HG02870 (cell line): Measurements from ENCODE around the gene INO80D.
A peak's percentile ranks its signal among the peaks of the same experiment; 100 is the strongest.
"Not testable (repeated sequence)": the region's sequence is repeated elsewhere in the genome, so short reads cannot be mapped to it uniquely, and the experiment has no call there.

Experiments
- ATAC-seq: cut with Tn5 transposase; IDR thresholded peaks from one replicate; pipeline ENCODE4 v1.9.1; 2021; ENCODE audit warnings: mild to moderate bottlenecking, moderate library complexity; ENCODE audit not compliant: unreplicated experiment

The INO80D gene

DNA sequence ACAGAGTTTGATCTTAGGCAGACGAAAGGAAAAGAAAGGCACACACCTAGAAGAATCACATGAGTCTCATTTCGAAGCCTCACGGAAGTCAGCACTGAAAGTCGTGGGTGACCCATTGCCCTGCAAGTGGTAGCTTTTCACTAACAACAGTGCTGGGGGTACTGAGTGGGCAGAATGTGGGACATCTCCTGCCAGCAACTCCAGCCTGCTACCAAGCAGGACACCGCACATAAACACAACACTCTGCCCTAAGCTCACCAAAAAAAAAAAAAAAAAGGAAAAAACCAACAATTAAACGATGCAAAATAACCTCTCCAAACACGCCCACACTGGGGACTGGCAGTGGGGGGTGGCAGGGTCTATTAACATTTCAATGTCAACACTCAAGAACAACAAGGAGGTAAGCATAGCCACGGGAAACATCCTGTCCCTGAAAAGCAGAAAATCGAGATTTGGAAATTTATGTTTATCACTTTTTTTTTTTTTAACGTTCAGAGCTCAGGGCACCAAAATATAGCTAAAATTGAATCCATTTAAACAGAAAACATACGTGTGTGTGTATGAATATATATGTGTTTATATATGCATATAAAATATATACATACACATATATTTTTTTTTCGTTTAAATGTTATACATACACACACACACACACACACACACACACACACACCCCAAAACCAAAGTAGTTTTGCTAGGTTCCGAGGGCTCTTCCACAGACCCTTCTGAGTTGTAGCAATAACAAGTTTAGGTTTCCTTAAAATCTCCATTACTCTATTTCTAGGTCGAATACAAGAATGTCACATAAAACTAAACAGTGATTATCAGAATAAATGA is 2.2 kb downstream of the INO80D start:
- no peak for ATAC-seq

DNA sequence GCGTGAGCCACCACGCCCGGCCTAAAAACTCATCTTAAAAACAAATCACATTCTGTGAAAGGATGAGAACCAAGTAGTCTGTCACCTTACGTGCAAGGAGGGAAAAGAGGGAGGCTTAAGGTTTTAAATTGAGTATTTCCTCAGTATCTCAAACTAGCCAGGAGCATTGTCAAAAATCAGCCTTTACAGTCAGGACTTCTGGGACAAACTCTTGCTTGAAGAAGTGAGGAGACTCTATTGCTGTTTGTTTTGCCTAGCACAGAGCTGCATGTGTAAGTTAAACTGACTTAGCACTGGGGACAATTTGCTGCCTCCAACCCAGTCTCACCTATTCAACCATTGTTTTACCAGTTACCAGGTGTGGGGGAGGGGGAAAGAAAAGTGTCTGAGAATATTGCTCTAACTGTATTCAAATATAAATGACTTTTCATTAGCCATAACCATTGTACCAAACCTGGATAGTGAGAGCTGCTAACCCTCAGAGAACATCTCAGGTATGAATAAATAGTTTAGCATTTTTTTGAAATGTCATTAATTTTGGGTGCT is 3.6 kb downstream of the INO80D start:
- ATAC-seq = no peak

DNA sequence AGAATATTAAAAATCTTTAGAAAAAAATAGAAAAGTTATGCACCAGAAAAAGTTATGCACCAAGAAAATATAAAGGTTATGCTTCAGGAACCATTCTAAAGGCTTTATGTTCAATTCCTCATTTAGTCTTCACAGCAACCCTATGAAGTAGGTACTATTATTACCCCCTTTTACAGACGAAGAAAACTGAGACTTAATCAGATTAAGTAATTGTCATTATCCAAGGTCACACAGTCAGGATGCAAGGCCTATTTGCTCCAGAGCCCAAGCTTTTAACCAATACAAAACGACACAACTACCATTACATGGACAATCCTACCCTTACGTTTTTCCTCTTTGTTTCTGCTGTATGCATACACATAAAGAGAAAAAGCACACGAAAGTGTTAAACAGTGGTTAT is 5.0 kb downstream of the INO80D start:
- ATAC-seq = no peak

DNA sequence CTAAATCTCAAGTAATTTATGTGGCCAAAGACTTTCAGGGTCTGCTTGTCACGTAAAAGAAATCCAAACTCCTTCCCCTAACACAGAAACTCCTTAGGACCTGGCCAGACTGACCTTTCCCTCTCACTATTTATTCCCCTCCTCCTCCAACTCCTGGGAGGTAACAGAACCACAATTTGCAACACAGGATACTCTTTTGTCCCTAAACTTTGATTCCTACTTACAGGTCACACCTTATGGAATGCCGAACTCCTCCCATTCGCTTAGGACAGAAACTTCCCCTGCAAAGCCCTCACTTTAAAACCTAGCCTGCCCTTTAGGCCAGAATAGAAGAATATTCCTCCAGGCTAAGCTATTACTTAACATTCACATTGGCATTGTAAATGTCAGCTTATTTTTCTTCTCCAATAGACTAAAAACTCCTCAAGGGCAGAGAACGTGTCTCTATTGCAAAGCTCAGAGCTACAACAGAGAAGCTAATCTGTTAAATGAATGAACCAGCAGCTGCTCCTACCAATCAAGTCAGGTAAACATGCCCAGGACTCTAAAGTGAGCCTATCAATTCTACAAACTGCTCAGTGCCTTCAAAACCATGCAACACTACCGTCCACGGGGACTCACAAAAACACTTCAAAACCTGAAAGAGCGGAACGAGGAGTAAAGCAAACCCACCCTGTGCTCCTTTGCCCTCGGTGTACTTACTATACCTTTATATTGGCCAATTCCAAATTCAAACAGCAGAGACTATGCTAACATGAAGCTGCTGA is 6.1 kb downstream of the INO80D start:
- no peak for ATAC-seq

DNA sequence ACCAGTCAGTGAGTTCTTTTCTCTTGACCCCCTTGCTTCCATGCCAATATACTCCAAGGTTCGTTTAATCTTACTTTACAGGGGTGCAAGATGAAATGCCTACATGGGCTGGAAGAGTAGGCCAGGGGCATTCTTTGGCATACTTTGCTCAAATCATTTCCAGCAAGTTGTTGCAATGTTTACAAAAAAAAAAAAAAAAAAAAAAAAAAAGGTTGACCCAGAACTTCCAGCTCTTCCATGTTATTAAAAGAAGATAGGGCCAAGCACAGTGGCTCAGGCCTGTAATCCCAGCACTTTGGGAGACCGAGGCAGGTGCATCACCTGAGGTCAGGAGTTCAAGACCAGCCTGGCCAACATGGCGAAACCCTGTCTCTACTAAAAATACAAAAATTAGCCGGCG is 8.1 kb downstream of the INO80D start:
- not testable (repeated sequence) for ATAC-seq

DNA sequence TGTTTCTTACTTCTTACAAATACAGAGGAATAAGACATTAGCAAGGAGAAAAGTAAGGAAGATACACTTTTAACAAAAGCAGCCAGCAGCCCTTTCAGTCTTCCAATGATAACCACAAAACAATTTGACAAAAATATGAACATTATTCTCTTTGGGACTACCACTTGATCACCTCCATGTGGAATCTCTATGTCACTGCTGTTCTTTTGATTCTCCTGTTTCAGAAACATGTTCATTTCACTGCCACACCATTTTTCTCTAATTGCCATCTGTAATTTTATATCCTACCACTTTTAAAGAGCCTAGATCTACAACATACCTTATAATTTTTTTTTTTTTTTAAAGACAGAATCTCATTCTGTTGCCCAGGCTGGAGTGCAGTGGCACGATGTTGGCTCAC is 10.9 kb downstream of the INO80D start:
- no peak for ATAC-seq

DNA sequence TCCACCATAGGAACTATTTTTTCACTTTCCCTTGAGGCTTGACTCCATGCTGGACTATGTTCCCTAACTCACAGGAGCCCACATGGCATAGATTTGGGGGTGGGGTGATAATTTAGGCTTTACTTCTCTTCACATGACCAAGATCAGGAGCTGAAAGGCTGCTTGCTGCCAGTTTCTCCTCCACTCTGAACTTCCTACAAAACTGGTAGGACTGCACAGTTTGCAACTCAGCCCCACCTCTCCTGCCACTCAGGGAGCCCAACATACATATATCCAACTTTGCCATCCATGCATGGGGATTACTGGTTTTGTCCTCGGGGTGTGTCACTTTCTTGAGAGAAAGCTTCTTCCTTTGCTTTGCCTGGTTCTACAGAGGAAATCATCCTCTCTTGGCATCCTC is 14.2 kb downstream of the INO80D start:
- ATAC-seq = no peak

DNA sequence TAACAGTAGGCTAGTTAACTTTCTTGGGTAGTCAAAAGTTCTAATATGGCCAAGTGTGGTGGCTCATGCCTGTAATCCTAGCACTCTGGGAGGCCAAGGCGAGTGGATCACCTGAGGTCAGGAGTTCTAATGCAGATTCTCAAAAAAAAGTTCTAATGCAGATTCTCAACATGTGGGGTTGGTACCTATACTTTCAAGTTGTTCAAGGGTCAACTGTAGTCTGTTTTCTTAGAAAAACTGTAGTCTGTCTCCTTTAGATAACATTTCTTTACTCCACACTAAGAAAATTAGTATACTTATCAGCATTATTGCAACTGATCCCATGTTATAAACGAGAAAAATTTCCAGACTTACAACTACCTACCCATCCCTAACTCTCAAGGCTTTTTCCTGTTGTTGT is 16.6 kb downstream of the INO80D start:
- ATAC-seq = no peak

DNA sequence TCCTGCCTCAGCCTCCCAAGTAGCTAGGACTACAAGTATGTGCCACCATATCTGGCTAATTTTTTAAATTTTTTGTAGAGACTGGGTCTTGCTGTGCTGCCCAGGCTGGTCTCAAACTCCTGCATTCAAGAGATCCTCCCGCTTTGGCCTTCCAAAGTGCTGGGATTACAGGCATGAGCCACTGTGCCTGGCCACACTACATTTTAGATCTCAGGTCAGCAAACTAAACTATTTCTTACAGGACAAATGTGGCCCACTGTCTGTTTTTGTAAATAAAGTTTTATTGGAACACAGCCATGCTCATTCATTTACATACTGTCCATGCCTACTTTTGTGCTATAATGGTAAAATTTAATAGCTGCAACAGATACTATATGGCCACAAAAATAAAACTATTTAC is 17.8 kb downstream of the INO80D start:
- ATAC-seq = no peak

DNA sequence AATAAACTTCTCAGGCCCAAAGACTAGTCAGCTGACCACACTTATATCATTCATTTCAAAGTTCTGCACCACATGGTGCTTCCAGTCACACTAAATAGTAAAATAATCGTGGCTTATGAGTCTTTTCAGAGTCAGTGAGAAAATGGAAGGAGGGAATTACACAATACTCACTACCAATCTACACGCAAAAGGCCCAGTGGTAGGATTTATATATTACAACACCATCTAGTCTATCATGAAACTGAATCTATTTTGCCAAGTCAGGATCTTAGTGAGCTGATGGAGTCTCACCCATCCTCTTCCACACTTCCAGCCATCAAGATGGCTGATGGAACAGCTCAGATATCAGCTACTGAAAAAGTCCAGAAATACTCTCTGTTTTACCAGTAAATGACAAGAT is 21.9 kb downstream of the INO80D start:
- ATAC-seq = no peak

DNA sequence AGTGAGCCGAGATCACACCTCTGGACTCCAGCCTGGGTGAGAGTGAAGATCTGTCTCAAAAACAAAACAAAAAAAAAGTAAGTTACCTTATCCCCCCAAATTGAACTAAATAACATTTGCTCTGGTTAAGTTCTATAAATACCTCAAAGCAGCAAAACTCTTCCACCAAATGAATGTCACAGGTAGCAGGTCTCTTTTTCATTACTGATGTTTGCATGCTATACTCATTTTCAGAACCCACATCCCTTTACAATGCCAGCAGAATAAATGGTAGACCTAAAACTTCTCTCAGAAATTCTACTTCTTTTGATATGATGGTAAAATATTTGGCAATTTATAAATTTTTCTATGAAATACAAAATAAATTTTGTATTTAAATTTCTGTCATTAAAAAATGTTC is 22.3 kb downstream of the INO80D start:
- peak; percentile 60 for ATAC-seq

DNA sequence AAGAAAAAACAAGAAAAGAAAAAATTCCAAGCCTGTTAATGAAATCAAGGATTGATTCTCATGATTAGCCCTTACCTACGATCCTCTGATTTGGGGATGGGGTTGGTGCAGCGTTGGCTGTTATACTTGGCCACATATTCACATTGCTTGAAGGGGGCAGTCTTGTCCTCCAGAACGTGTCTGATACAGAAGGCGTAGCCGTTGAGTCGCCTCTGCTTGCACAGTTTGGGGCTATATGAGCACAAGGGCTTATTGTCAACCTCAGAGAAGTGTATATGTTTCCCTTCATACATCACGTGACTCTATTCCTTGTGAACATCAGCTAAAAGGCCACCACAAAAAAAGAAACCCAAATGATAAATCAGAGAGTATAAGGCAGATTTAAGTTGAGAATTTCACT is 23.2 kb downstream of the INO80D start:
- ATAC-seq = no peak

DNA sequence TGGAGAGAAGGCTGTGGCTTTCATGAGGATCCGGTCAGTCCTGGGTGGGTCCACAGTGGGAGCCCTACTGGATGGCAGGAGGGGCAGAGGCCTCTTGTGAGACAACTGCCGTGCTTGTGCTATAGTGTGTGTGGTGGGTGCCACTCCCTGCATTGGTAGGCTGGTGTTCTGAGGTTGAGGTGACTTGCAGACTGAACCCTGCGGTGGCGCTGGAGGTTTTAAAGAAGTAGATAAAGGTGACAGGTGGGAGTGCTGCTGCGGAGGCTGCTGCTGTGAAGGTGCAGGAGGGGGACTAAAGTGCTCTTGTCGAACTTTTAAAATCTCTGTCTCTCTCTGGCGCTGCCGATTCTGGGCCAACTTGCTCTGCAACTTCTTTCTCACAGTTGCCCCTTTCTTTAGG is 29.7 kb downstream of the INO80D start:
- no peak for ATAC-seq

DNA sequence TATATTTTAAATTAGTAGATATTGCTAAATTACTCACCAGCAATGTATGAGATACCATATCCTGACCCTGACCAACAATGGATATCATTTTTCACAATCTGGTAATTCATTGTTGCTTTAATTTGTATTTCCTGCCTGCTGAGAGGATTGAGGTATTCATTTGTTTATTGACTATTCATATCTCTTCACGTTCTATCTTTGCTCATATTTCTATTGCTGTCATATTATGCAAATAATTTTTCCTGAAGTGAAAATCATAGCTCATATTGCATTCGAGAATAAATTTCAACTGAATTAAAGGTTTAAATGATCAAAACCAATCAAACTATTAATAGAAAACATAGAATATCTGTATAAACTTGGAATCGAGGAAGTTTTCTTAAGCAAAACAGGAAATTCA is 31.0 kb downstream of the INO80D start:
- ATAC-seq = no peak

DNA sequence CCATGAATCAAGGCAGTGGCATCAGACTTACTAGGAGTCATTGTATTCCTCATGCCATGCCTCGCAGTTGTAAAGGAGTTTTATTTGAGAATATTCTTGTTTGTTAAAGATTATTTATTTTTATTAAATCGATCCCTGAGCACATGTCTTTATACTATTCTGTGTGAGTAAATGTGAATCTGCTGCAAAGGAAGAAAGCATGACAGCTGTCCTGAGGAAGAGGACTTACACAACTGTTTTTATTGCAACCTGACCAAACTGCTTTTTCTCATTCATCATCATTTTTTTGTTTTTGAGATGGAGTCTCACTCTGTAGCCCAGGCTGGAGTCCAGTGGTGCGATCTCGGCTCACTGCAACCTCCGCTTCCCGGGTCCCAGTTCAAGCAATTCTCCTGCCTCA is 34.1 kb downstream of the INO80D start:
- ATAC-seq = no peak

DNA sequence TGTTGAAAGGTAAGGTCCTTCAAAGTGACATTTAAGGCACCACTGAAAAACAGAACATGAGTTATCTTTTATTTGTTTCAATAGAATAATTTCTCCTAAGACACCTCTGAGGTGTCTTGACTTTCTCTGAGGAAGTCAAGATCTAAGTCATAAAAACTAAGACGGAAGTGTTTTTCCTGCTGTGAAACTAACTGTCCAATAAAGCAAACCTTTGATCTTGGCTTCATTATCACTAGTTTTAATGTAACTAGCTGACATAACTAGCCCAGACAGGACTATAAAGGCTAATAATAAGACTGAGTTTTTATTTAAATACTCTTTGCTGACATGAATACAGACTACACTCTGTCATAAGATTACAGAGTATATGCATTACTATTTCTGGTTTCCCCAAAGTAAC is 36.6 kb downstream of the INO80D start:
- ATAC-seq = no peak

DNA sequence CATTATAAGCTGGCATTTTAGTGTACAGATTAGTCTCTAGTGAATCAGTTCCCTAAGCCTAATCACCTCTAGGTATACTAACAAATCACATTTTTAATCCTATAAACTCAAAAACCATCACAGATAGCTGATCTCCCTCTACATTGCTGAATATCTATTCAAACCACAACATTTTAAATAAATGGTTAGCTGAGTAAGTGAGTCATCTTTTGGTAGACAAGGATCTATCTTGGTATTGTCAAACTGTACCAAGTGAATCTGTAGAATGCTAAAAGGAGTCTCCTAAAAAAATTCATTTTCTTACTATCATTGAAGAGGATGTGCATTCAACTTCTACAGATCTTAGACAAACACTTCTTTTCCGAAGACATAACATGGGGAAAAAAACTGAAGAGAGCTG is 40.7 kb downstream of the INO80D start:
- ATAC-seq = no peak

DNA sequence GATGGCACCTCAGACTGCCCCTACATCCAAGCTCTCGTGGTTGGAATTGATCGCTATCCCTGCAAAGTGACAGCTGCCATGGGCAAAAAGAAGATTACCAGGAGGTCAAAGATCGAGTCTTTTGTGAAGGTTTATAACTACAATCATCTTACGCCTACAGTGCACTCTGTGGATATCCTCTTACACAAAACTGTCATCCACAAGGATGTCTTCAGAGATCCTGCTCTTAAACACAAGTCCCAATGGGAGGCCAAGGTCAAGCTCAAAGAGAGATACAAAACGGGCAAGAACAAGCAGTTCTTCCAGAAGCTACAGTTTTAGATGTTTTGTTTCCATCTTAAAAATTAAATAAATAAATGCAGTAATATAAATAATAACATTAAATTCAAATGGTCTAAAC is 45.4 kb downstream of the INO80D start:
- no peak for ATAC-seq

DNA sequence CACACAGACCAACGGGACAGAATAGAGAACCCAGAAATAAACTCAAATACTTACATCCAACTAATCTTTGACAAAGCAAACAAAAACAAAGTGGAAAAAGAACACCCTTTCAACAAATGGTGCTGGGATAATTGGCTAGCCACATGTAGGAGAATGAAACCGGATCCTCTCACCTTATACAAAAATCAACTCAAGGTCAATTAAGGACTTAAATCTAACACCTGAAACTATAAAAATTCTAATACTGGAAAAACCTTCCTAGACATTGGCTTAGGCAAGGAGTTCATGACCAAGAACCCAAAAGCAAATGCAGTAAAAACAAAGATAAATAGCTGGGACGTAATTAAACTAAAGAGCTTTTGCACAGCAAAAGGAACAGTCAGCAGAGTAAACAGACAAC is 50.6 kb downstream of the INO80D start:
- not testable (repeated sequence) for ATAC-seq

DNA sequence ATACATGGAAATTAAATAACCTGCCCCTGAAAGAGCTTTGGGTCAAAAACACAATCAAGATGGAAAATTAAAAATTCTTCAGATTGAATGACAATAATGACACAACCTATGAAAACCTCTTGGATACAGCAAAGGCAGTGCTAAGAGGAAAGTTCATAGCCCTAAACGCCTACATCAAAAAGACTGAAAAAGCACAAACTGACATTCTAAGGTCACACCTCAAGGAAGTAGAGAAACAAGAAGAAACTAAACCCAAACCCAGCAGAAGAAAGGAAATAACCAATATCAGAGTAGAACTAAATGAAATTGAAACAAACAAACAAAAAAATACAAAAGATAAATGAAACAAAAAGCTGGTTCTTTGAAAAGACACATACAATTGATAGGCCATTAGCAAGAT is 52.5 kb downstream of the INO80D start:
- ATAC-seq = not testable (repeated sequence)

DNA sequence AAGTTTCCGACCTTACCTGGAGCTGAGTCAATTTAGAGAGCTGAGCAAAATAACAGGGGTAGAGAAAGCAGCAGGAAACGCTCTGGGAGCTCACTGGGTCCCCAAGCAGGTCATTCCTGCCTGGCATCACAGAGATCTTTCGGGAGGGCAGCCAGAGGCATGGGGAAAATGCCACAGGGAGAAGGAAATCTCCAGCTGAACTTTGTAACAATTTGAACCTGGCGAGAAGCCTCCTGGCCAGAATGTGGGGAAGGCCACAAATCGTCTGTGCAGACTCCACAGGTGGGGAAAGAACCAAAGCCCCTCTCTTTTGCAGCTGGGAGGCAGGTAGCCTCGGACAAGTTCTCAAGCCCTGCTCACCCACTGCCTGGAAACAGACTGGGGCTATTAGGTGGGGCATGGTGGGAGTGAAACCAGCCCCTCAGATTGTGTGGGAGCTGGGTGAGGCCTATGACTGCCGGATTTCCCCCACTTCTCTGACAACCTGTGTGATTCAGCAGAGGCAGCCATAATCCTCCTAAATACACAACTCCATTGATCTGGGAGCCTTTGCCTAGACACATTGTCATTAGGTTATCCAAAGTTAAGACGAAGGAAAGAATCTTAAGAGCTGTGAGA is 53.9 kb downstream of the INO80D start:
- no peak for ATAC-seq
